HG03108 (cell line): ENCODE results near the gene MARCHF10.

Experiments used
- ATAC-seq: cut with Tn5 transposase; IDR thresholded peaks from one replicate; pipeline ENCODE4 v1.9.1; 2021; ENCODE audit warnings: moderate library complexity; ENCODE audit not compliant: unreplicated experiment

MARCHF10 gene

DNA sequence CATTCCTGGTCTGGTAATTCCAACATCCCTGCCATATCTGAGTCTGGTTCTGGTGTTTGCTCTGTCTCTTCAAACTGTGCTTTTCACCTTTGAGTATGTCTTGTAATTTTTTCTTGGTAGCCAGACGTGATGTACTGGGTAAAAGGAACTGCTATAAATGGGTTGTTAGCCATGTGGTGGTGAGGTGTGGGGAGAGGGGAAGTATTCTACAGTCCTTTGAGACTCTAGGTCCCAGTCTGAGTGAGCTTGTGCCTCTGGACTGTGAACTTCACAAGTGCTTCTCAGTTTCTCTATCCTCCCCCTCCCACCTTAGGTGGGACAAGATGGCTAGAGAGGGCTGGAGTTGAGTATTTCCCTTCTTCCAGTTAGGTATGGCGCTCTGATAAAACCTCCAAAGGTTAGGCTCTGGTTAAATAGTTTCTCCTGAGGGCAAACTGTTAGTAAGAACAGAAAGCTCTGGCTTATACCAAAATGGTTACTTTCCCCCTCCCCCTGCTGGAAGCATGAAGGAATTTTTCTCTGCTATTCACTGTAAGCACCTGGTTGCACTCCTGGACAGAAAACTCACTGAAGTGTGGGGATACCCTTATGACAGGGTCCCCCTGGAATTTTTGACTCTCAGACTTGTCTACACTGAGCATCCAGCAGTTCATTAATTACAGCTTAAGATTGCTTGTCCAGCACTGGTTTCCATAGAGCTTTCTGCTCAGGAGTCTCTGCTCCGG, 87.8 kb downstream of the MARCHF10 start:
- ATAC-seq, result no peak

GRCh38 chr17:62719586-62719985, 88.5 kb downstream of the MARCHF10 start:
- ATAC-seq, result no peak

DNA sequence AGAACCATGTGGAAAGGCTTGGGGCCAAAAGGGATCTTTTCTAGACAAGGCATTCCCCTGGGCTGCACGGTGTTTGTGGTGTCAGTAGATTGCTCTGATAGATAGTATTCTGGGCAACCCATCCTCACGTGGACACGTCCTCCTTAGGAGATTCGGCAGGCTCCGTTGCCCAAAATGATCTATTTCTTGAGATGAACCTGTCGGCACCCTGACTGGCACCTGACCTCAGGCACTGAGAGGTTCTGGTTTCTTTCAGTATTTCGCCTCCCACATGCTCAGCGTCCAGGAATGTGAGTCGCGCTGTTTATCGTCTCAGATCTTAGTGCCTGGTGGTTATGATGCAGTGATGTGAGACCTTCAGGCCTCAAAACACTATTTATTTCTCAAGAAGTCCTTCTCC, 89.7 kb downstream of the MARCHF10 start:
- no peak for ATAC-seq

- no peak for ATAC-seq
Measured at GRCh38 chr17:62717889-62718288, 90.2 kb downstream of the MARCHF10 start.

DNA sequence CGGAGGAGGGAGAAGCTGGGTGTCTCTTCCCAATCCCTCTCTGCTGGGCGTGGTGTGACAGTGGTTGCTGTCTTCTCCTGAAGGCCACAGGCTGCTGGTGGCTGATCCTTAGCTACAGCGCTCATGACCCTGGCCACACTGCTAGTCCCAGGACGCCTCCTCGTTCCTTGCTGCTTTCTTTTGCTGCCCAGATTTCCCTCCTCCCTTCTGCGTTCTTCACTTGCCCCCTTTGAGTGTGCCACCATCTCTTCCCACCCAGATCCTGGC, 90.6 kb downstream of the MARCHF10 start:
- no peak for ATAC-seq

- no peak for ATAC-seq
Measured at GRCh38 chr17:62716834-62717588, 91.1 kb downstream of the MARCHF10 start.

DNA sequence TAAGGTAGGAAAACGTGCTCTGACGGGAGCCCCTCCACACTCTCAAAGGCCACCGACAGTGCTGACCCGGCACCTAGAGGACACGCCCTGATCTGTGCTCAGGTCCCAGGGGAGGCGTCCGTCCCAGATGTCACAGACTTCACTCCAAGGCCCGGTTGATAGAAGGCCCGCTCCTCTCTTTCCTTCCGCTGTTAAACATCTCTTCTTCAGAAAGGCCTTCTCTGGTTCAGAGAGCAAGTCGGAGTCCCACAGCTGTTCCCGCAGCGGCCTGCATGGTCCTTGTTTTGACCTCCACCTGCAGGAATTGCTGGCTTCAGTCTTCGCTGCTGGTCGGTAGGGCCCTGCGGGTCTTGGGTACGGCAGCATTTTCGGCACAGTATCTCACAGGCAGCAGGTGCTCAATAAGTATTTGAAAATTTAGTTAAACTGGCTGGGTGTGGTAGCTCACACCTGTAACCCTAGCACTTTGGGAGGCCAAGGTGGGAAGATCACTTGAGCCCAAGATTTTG, 92.2 kb downstream of the MARCHF10 start:
- no peak for ATAC-seq

DNA sequence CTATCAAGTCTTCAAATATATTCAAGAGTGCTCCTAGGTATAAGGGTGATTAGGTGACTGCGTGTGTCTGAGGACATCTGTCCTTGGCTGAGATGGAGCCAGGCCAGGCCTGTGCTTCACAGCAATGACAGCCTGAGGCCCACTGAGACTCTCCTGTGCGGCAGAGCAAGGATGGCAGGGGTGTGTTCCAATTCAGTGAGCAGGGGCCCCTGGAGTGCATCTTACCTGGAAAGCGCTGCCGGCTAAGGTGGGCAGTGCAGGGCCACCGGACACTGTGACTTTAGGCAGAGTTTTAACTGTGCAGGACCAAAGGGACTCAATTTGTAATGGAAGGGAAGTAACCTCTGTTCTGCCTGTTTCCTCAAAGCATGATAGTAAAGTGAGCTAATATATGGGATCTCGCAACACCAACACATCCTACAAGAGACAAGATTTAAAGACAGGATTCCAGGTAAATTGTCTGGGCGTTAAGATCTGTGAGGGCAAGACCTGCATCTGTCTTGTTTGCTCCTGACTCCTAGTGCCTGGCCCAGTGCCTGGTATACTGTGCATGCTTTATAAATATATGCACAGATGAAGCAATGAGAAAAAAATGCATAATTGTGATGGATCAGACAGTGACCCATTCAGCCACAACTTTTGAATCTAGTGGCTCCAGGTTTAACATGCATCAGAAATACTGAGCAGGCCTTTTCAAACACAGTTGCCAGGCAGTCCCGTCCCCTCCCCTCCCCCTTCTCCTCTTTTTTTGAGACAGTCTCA, 93.9 kb downstream of the MARCHF10 start:
- ATAC-seq, result no peak

DNA sequence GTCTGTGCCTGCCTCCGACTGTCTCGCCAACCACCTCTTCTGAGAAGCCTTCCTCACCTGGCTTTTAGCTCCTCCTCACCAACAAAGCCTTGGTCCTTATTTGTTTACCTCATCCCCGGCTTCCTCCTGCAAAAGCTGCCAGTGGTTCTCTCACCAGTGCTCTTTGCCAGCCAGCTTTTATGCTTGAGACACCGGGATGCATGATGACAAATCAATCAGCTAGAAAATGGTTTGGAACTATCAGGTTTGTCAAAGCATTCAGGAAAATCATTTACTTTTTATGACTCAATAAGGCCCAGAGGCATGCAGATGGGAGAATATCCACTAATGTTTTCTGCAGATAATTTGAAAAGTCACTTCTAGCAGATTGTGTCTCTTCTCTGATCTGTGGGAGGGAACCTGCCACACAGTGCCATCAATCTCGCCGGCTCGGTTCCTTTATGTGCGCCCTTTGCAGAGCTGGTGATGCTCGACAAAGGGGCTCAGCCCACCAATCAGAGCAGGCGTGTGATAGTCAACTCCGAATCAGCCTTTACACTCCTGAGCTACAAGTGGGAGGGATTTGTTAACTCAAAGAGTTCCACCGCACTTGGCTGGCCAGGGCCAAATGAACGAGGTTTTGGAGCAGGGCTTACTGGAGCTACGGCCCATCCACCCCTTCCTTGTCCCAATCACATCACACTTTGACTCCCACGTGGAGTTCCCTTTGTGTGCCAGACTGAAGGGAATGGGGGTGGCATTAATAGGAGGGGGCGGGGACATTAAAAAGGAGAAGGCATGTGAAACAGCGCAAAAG, 94.8 kb downstream of the MARCHF10 start:
- ATAC-seq, result no peak

DNA sequence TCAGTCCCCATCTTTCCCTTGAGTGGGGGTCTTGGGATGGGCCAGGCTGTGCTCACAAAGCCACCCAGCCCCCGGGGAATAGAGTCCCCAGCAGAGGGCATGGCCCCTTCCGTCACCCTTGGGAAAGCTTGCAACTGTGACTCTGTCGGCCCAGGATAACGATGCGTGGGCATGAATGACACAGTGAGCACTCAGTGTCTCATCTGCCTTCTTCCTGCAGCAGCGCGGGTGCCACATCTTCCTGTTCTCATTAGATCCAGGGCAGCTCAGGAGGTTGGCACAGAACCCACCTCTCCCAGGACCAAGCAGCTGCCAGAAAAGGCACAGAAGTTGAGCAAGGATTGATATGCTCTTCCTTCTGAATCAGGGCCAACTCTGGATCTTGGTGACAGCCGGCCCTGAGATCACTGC, 95.9 kb downstream of the MARCHF10 start:
- ATAC-seq, result no peak

DNA sequence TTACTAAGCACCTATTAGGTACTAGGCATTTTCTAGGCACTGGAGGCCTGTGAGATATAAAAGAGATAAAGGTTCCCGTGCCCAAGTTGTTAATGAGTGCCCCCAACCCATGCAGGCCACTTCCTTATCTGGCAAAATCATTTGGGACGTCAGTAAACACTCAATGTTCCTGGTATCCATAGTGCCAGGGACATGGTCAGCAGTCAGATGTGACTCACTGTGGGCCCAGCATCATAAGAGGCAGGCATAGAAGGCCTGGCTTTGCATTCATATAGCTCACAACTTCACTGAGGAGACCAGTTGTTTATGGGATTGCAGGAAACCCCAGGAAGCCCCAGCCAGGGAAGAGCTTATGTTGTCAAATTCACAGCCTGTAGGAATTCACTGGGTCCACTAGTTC, 99.5 kb downstream of the MARCHF10 start:
- ATAC-seq, result no peak

DNA sequence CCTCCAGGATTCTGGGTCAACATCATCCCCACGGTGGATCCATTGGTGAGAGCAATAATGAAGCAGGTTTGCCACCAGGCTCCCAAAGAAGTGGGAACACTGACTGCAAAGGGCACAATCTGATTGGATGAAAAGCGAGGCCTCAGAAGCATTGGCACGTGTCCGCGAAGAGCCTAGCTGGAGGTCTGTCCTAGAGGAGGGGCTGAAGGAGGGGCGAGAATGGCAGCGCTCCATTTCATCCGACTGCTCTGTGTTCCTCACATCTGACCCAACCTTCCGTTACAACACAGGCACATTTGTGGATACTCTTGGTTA, 100.7 kb downstream of the MARCHF10 start:
- no peak for ATAC-seq

GRCh38 chr17:62706598-62707424, 101.3 kb downstream of the MARCHF10 start:
- no peak for ATAC-seq

DNA sequence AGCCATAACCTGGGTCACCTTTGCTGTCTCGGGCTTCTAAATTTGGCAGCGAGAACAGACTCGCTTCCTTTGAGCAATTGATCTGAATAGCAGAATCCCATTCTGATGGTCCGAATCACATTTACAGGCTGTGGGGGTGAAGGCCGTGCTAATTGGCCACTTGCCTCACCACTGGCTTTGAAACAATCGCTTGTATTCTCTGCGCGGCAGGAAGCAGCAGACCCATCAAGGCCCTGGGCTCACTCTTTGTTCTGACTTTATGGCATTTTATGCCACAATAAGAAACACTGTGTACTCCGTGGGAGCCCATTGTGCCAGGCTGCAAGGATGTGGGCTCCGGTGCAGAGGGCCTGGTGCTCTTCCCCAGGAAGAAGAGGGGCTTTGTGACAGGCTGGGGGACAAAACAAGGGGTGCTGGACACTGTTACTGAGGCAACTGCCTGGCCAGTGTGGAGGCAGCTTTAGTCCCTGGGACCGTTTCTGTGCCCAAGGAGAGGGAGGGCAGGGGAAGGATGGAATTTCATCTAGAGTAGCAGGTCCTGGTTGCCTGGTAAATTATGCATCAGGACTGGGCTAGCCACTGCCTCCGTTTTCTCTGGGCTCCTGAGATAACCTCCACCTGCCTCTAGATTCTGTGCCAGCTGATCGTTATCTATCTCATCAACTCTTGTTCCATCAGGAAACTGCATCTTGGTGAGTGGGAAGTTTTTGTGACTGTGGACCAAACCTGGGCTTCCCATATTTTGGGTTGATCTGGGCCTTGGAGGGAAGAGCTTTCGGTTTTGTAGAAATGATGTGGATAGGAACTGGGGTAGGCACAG, 102.1 kb downstream of the MARCHF10 start:
- no peak for ATAC-seq

DNA sequence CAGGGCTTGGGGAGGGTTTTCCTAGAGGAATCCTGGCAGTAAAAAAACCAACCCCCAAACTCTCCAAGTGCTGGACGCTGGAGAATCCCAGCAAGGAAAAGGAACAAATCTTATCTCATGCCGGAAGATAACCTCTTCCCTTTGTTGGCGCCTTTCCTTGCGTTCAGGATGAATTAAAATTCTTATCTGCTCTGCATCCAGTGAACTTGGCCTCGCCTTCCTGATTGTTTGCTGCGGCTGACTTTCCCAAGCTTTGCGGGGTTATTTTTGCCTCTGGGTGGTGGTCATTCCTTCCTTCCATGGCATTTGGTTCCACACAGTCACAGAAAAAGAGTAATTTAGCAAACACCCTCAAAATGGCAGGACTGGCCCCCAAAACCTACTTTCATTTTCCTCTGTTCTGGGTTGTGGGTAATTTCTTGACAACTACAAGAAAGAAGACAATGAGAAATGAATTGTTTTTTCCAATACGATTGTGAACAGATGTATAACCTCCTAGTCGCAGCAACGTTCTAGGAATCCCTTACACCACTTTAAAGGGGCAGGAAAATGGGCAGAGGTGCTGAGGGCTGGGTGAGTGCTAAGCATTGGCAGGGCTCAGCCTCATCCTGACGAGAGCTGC, 102.8 kb downstream of the MARCHF10 start:
- no peak for ATAC-seq

DNA sequence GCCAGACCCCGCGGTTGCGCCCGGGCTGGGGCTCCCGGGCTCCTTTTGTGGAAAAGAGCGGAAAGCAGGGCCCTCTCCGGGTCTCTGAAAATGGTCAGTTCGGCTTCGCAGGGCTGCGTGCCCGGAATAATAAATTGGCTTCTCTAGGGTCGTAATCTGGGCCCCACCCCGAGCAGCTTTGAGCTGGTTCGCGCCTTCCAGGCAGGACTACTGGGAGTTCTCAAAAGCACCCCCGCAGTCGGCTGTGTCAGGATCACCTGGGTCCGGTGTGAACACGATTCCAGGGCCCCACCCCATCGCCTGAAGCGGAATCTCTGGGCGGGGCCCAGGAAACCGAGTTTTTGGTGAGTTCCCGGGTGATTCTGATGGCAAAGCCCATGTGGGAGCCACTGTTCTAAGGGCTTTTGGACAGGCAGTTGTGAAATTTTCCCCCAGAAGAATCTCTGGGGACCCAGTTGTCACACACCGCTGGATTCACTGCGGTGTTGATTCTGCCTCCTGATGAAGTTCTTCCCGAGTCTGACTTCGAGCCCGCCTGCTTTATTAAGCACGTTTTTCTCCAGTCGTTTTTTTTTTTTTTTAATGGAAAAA, 103.6 kb downstream of the MARCHF10 start:
- no peak for ATAC-seq

GRCh38 chr17:62703776-62704380, 104.2 kb downstream of the MARCHF10 start:
- ATAC-seq, result peak; percentile 68

DNA sequence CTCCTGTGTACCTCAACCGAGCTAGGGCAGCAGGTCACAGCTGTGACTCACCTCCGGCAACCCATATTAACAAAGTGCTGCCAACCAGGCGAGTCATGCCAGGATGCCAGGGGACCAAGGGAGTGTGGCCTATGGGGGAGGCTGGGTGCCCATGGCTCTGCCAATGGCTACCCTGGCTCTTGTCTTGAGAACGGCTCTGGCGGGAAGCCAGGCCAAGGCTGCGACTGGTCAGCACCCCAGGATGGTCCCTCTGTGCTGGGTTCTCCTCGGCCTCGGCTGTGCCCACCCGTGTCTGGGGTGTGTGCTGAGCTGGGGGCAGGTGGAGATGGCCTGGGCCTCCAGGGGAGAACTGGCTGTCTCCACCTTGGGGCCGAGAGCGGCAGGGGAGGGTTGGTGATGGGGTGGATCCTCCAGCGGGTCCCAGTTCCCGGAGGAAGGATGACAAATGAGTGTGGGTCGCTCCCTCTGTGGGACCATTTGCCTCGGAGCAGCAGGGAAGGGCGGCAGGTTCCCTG, 104.8 kb downstream of the MARCHF10 start:
- ATAC-seq, result no peak
